Ovary (tissue), 3 donors: ENCODE measurements around the gene CRADD.

Source experiments
- POLR2A ChIP-seq: fragments of 450-650 bp; IDR thresholded peaks from one replicate; pipeline ENCODE4 v1.6.1; 2017; ENCODE audit warnings: antibody characterized with exemption, mild to moderate bottlenecking, moderate library complexity
- TF ChIP-seq, protein P1 (sequence below), 3 donors: fragments of 450-650 bp in 2 of 3; fragments of 200-600 bp in 1 of 3; IDR thresholded peaks; one replicate each; pipeline versions ENCODE4 v1.5.1 to v1.8.0; 2016 to 2022; ENCODE audit warnings: antibody characterized with exemption in 3 of 3, mild to moderate bottlenecking in 1 of 3
- donor health status: DM: no; HTN: no; CAD: no.

DNA sequence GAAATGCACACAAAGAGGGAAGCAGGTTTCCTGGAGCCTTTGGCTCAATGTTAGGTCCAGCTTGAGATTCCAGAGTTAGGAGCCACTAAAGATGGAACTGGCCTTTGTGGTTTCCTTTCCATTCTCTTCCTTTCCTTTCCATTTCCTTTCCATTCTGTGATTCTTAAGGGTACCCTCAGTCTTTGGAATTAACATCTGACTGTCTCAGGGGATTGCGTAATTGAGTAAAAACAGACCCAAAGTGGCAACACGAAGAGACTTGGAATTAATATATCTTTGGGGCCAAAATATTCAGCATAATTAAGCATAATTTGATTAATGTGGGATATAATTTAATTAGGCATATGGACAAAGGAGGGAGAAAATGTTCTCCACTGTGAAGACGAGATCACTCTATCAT, 205.6 kb downstream of the CRADD start:
- no peak for TF ChIP-seq POLR2A
- TF ChIP-seq, protein P1, sequence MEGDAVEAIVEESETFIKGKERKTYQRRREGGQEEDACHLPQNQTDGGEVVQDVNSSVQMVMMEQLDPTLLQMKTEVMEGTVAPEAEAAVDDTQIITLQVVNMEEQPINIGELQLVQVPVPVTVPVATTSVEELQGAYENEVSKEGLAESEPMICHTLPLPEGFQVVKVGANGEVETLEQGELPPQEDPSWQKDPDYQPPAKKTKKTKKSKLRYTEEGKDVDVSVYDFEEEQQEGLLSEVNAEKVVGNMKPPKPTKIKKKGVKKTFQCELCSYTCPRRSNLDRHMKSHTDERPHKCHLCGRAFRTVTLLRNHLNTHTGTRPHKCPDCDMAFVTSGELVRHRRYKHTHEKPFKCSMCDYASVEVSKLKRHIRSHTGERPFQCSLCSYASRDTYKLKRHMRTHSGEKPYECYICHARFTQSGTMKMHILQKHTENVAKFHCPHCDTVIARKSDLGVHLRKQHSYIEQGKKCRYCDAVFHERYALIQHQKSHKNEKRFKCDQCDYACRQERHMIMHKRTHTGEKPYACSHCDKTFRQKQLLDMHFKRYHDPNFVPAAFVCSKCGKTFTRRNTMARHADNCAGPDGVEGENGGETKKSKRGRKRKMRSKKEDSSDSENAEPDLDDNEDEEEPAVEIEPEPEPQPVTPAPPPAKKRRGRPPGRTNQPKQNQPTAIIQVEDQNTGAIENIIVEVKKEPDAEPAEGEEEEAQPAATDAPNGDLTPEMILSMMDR (IDR thresholded peaks at IDR 0.05): no peak
